MM.1S (cell line): ENCODE data around the gene C10orf120.

ENCODE experiments used
- DNase-seq: peaks from one replicate; pipeline ENCODE4 v3.0.0-alpha.2; 2015
- H2AFZ ChIP-seq: fragments of 300-600 bp; sonication (generic); 2 replicates; pipeline ENCODE4 v1.6.0; 2016; ENCODE audit warnings: antibody characterized with exemption, low read length
- H3F3A ChIP-seq: fragments of 300-600 bp; sonication (generic); 2 replicates; pipeline ENCODE4 v1.6.1; 2016; ENCODE audit warnings: mild to moderate bottlenecking, antibody characterized with exemption, low read length, moderate library complexity, mixed read lengths; ENCODE audit not compliant: insufficient read depth
- H3K27ac ChIP-seq: fragments of 300-600 bp; sonication (generic); 2 replicates; pipeline ENCODE4 v1.5.1; 2016; ENCODE audit warnings: mild to moderate bottlenecking, low read length
- H3K27me3 ChIP-seq: fragments of 300-600 bp; sonication (generic); replicated peaks from 2 replicates; pipeline ENCODE4 v1.6.0; 2016; ENCODE audit warnings: low read length; ENCODE audit not compliant: insufficient read depth
- H3K36me3 ChIP-seq: fragments of 300-600 bp; sonication (generic); replicated peaks from 2 replicates; pipeline ENCODE4 v1.6.1; 2016; ENCODE audit warnings: mild to moderate bottlenecking, low read length, mixed read lengths; ENCODE audit not compliant: insufficient read depth
- H3K4me1 ChIP-seq: fragments of 300-600 bp; sonication (generic); 2 replicates; pipeline ENCODE4 v1.6.1; 2016; ENCODE audit warnings: low read length, mixed read lengths
- H3K4me2 ChIP-seq: fragments of 300-600 bp; sonication (generic); 2 replicates; pipeline ENCODE4 v1.6.0; 2016; ENCODE audit warnings: low read depth, low read length
- H3K4me3 ChIP-seq: fragments of 300-600 bp; sonication (generic); 2 replicates; pipeline ENCODE4 v1.5.1; 2016; ENCODE audit warnings: low read length, mixed read lengths
- H3K79me2 ChIP-seq: fragments of 300-600 bp; sonication (generic); 2 replicates; pipeline ENCODE4 v1.6.1; 2016; ENCODE audit warnings: mixed run types, low read length, mixed read lengths
- H3K9ac ChIP-seq: fragments of 300-600 bp; sonication (generic); 2 replicates; pipeline ENCODE4 v1.6.1; 2016; ENCODE audit warnings: low read length, mixed read lengths
- H3K9me2 ChIP-seq: fragments of 300-600 bp; sonication (generic); replicated peaks from 2 replicates; pipeline ENCODE4 v1.6.1; 2016; ENCODE audit warnings: mild to moderate bottlenecking, low read length, mixed read lengths; ENCODE audit not compliant: insufficient read depth
- H3K9me3 ChIP-seq: fragments of 300-600 bp; sonication (generic); replicated peaks from 2 replicates; pipeline ENCODE4 v1.6.1; 2016; ENCODE audit warnings: mild to moderate bottlenecking, low read length, mixed read lengths; ENCODE audit not compliant: insufficient read depth
- H4K20me1 ChIP-seq: fragments of 300-600 bp; sonication (generic); 2 replicates; pipeline ENCODE4 v1.6.1; 2016; ENCODE audit warnings: mild to moderate bottlenecking, low read length, moderate library complexity, mixed read lengths; ENCODE audit not compliant: insufficient read depth
- EZH2 ChIP-seq: fragments of 300-600 bp; sonication (generic); optimal IDR thresholded peaks from 2 replicates; pipeline ENCODE3; 2017; ENCODE audit warnings: low read depth, mild to moderate bottlenecking, antibody characterized with exemption, low read length, mixed read lengths
- EZH2phosphoT487 ChIP-seq: fragments of 300-600 bp; sonication (generic); IDR thresholded peaks from 2 replicates; pipeline ENCODE4 v1.6.1; 2018; ENCODE audit warnings: antibody characterized with exemption, low read length
- TF ChIP-seq, protein P1 (sequence below): fragments of 300-600 bp; sonication (generic); IDR thresholded peaks from 2 replicates; pipeline ENCODE4 v1.5.1; 2016; ENCODE audit warnings: antibody characterized with exemption, low read length, mixed read lengths

Gene C10orf120

DNA sequence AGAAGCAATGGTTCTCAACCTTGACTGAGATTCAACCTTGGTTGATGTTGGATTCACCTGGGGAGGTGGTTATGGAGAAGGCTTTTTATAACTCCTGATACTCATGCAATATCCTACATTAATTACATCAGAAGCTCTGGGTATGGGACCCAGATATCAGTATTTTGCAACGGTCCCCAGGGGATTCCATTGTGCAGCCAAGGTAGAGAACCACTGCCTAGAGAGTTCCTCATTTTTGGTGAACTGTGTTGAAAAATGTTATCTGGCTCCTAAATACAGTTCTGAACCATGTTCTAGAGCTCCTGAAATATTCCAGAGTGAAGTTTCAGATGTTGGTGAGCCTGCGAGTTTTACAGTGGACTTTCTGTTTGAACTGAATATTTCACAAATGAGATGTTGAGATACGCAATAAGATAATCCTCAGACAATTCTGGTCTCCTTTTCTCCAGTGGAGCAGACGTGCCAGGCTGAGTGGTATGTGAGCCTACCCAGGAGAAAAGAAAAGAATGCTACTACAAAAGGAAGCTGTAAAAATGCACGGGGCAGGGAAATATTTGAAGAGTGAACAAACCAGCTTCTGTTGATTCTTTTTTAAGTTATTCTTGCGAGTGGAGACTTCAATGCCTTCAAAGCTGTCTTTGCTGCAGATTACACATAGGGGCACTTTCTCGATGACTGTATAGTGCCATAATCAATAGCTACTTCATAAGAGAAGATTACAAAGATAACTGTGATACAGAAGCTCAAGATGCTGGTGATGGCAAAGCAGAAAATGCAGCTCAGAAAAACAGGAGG, 13.6 kb upstream of the C10orf120 start:
- H3K4me2 ChIP-seq = no peak overlapping the region
- H3K4me1 ChIP-seq = no peaks in the 10 kb centered on the region
- H3K27me3 ChIP-seq = 0 out of 2 replicates have a peak, but pooled peaks cover 3% of the 10 kb centered on the region
- TF ChIP-seq EZH2 = no peak
- TF ChIP-seq, protein P1, sequence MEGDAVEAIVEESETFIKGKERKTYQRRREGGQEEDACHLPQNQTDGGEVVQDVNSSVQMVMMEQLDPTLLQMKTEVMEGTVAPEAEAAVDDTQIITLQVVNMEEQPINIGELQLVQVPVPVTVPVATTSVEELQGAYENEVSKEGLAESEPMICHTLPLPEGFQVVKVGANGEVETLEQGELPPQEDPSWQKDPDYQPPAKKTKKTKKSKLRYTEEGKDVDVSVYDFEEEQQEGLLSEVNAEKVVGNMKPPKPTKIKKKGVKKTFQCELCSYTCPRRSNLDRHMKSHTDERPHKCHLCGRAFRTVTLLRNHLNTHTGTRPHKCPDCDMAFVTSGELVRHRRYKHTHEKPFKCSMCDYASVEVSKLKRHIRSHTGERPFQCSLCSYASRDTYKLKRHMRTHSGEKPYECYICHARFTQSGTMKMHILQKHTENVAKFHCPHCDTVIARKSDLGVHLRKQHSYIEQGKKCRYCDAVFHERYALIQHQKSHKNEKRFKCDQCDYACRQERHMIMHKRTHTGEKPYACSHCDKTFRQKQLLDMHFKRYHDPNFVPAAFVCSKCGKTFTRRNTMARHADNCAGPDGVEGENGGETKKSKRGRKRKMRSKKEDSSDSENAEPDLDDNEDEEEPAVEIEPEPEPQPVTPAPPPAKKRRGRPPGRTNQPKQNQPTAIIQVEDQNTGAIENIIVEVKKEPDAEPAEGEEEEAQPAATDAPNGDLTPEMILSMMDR = no peak
- no peak for TF ChIP-seq EZH2phosphoT487
- no peak overlapping the region for H3K4me3 ChIP-seq
- no peak overlapping the region for H3K9ac ChIP-seq
- H3K27ac ChIP-seq = no peak overlapping the region
- no peaks in the 10 kb centered on the region for H3K79me2 ChIP-seq
- no peaks in the 10 kb centered on the region for H3K9me2 ChIP-seq
- DNase-seq = no peak
- H4K20me1 ChIP-seq = no peaks in the 10 kb centered on the region
- no peak overlapping the region for H2AFZ ChIP-seq
- H3K9me3 ChIP-seq = no peaks in the 10 kb centered on the region
- H3K36me3 ChIP-seq = no peaks in the 10 kb centered on the region
- H3F3A ChIP-seq = no peaks in the 10 kb centered on the region

DNA sequence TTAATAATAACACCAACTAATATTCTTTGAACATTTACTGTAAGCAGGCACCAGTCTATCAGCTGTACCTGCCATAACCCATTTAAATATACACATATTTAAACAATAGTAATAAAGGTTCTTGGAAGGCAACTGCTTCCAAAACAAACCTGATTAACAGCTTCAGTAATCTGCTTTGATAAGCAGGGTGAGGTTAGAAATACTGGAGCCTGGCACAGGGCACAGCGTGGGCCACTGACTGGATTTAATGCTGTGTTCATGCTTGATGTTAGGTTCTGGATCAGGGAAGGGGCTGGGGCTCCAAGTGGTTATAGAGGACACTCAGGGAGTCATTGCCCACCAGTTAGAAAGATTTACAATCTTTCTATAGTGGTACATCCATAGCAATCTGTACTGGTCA, 10.9 kb upstream of the C10orf120 start:
- no peak overlapping the region for H3K4me3 ChIP-seq
- no peaks in the 10 kb centered on the region for H3K4me1 ChIP-seq
- no peak overlapping the region for H2AFZ ChIP-seq
- H3K79me2 ChIP-seq = no peaks in the 10 kb centered on the region
- H3K27me3 ChIP-seq = 0 out of 2 replicates have a peak, but pooled peaks cover 3% of the 10 kb centered on the region
- no peaks in the 10 kb centered on the region for H3K9me2 ChIP-seq
- H3K36me3 ChIP-seq = no peaks in the 10 kb centered on the region
- no peak for DNase-seq
- TF ChIP-seq, protein P1 = no peak
- no peak for TF ChIP-seq EZH2phosphoT487
- no peak for TF ChIP-seq EZH2
- no peaks in the 10 kb centered on the region for H3F3A ChIP-seq
- no peaks in the 10 kb centered on the region for H4K20me1 ChIP-seq
- H3K4me2 ChIP-seq = no peak overlapping the region
- no peaks in the 10 kb centered on the region for H3K9me3 ChIP-seq
- H3K27ac ChIP-seq = no peak overlapping the region
- H3K9ac ChIP-seq = no peak overlapping the region

DNA sequence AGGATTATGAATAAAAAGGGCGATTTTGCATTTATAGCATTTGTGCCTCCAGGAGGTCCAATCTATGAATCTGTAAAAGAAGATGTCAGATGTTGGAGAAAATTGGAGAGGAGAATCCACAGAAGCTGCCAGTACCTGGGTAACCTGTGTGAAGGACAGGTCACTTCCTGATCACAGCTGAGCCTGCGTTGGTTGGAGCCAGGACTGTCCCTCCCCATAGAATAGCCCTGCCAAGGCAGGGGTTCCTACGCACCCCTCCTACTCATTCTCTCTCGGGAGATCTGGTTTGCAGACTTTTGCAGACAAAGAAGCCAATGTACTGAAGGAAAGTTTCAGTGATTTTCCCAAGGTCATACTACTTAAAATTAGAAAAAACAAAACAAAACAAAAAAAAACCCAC, 10.3 kb upstream of the C10orf120 start:
- no peaks in the 10 kb centered on the region for H3K4me1 ChIP-seq
- H3K9me3 ChIP-seq = no peaks in the 10 kb centered on the region
- no peak for DNase-seq
- H3K4me2 ChIP-seq = no peak overlapping the region
- H3K4me3 ChIP-seq = no peak overlapping the region
- H3K79me2 ChIP-seq = no peaks in the 10 kb centered on the region
- no peaks in the 10 kb centered on the region for H4K20me1 ChIP-seq
- no peaks in the 10 kb centered on the region for H3K9me2 ChIP-seq
- no peaks in the 10 kb centered on the region for H3F3A ChIP-seq
- H3K36me3 ChIP-seq = no peaks in the 10 kb centered on the region
- no peak overlapping the region for H2AFZ ChIP-seq
- 0 out of 2 replicates have a peak, but pooled peaks cover under 1% of the 10 kb centered on the region for H3K27me3 ChIP-seq
- H3K27ac ChIP-seq = no peak overlapping the region
- no peak overlapping the region for H3K9ac ChIP-seq
- TF ChIP-seq EZH2phosphoT487 (no peak), EZH2 (no peak)
- TF ChIP-seq, protein P1 = no peak
